IPS-18c (cell line): ENCODE data around the gene RSPRY1.
"Not testable (repeated sequence)": the region's sequence is repeated elsewhere in the genome, so short reads cannot be mapped to it uniquely, and the experiment has no call there.

Experiments used
- H3K4me3 ChIP-seq: 2 replicates; pipeline ENCODE4 v1.7.0; 2013; ENCODE audit warnings: low read depth, mild to moderate bottlenecking, low read length, moderate library complexity; ENCODE audit not compliant: insufficient read depth
- H3K9me3 ChIP-seq: one replicate; pipeline ENCODE4 v1.6.1; 2013; ENCODE audit warnings: mild to moderate bottlenecking, low read length, moderate library complexity; ENCODE audit not compliant: control insufficient read depth, insufficient read depth

The RSPRY1 gene

GRCh38 chr16:57271063-57271345 lies 84.9 kb downstream of the RSPRY1 start:
- Histone ChIP-seq H3K9me3 (no peaks in the 10 kb centered on the region), H3K4me3 (no peak overlapping the region)

- H3K4me3 ChIP-seq, result no peak overlapping the region
- no peaks in the 10 kb centered on the region for H3K9me3 ChIP-seq
Observed at GRCh38 chr16:57271867-57272495, 85.9 kb downstream of the RSPRY1 start.

- no peak overlapping the region for H3K4me3 ChIP-seq
- no peaks in the 10 kb centered on the region for H3K9me3 ChIP-seq
Observed at GRCh38 chr16:57273359-57273758, 87.2 kb downstream of the RSPRY1 start.

DNA sequence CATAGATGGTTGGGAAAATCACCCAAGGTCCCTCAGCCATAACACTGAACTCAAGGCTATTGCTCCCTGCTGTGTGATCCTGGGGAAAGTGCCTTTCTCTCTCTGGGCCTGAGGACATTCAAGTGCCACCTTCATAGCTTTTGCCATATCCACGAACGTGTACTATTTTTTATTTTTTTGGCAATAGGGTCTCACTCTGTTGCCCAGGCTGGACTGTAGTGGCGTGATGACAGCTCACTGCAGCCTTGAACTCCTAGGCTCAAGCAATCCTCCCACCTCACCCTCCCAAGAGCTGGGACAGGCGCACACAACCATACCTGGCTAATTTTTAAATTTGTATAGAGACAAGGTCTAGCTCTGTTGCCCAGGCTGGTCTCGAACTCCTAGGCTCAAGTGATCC lies 87.7 kb downstream of the RSPRY1 start:
- Histone ChIP-seq H3K4me3 (no peak overlapping the region), H3K9me3 (no peaks in the 10 kb centered on the region)

- not testable (repeated sequence) for H3K4me3 ChIP-seq
Observed at GRCh38 chr16:57275946-57276345, 89.8 kb downstream of the RSPRY1 start.

GRCh38 chr16:57276596-57276995 lies 90.5 kb downstream of the RSPRY1 start:
- H3K4me3 ChIP-seq, result no peak overlapping the region
- no peaks in the 10 kb centered on the region for H3K9me3 ChIP-seq

More at GRCh38 chr16:57275946-57276345, 89.8 kb downstream of the RSPRY1 start:
- not testable (repeated sequence) for H3K9me3 ChIP-seq

GRCh38 chr16:57277586-57277985 lies 91.5 kb downstream of the RSPRY1 start:
- no peaks in the 10 kb centered on the region for H3K9me3 ChIP-seq

GRCh38 chr16:57278494-57278893 lies 92.4 kb downstream of the RSPRY1 start:
- H3K9me3 ChIP-seq, result no peaks in the 10 kb centered on the region
- no peak overlapping the region for H3K4me3 ChIP-seq

More at GRCh38 chr16:57277586-57277985, 91.5 kb downstream of the RSPRY1 start:
- H3K4me3 ChIP-seq, result no peak overlapping the region

GRCh38 chr16:57279780-57280638 lies 93.9 kb downstream of the RSPRY1 start:
- no peak overlapping the region for H3K4me3 ChIP-seq
- no peaks in the 10 kb centered on the region for H3K9me3 ChIP-seq

- Histone ChIP-seq H3K9me3 (no peaks in the 10 kb centered on the region), H3K4me3 (no peak overlapping the region)
Observed at GRCh38 chr16:57281791-57282190, 95.7 kb downstream of the RSPRY1 start.

DNA sequence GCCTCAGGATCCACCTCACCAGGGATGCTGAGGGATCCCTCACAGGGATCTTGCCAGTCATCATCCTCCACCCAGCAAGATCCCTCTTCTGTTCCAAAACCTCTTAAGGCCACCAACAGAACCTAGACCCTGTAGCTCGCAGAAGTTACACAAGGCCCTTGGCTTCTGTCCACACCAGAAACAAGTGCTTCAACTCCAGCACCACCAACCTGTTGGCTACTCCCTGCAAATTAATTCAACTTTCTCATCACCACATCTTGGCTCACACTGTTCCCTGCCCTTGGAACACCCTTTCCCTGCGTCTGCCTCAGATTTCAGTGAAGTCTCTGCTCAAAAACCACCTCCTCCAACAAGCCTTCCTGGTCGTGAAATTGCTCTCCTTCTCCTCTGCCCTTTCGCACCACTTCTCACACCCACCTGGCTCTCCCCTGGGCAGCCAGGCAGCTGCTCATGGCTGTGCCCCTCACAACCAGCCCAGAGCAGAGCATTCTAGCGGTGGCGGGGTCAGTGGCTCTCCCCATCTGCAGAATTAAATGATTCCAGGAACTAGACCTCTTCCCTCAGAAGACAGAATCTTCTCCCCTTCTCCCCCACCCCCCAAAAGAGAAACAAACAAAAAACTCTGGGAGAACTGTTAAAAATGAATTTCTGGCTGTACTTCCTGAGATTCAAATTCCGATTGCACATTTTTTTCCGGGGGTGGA lies 96.5 kb downstream of the RSPRY1 start:
- no peaks in the 10 kb centered on the region for H3K9me3 ChIP-seq
- H3K4me3 ChIP-seq, result no peak overlapping the region

DNA sequence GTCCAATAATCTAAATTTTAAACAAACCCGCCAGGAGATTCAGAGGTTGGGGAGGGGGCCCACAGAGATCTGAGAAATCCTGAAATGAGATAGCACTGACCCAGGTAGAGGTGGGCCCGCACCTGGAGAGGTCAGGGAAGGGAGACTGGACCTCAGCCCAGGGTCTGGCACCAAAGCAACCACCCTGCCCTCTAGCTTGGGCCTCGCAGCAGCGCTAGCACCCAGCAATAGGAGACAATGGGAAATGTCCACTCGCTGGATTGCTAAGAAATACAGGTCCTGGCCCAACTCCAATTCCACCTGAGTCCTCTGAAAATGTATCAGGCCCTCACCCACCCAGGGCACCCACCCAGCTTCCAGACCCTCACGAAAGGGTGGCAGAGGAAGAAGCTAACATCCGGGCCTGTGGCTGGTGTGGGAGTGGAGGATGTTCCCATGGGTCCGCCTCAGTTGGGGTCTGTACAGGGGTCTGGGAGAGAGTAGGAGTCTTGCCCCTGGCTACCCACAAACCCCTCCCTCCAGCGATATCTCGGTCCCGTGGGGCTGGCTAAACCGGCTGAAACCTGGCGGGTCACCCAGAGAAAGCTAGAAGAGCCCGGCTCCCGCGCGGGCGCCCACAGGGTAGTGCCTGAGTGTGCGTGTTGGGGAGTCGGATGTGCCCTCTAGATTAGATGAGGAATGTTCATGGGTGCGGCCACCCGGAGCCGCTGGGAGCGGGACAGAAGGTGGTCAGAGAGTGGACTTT lies 97.3 kb downstream of the RSPRY1 start:
- Histone ChIP-seq H3K4me3 (peak overlapping the region; percentile 83), H3K9me3 (no peaks in the 10 kb centered on the region)

DNA sequence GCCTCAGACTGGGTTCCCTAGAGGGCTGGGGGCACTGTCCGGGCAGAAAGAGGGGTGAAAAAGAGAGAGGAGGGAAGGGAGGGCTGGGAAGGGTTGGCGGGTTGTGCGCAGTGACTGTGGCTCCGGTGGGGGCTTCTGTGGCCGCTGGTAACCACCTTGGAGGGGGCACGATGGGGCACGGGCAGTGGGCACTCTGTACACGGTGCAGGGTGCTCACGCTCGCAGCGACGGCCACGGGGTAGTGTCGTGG lies 97.8 kb downstream of the RSPRY1 start:
- peak overlapping the region; percentile 83 for H3K4me3 ChIP-seq
- no peaks in the 10 kb centered on the region for H3K9me3 ChIP-seq

- peak within 1 kb of the TSS; percentile 83 for H3K4me3 ChIP-seq
- H3K9me3 ChIP-seq, result no peaks in the 10 kb centered on the region
Observed at GRCh38 chr16:57284209-57284951, 98.3 kb downstream of the RSPRY1 start, which contains the start of gene PLLP. Gene PLLP, minus strand, starts transcription at chr16:57284672. Its CDS starts 132 bp downstream, at chr16:57284540.

GRCh38 chr16:57284952-57285363 lies 98.8 kb downstream of the RSPRY1 start:
- Histone ChIP-seq H3K4me3 (peak overlapping the region; percentile 83), H3K9me3 (no peaks in the 10 kb centered on the region)

DNA sequence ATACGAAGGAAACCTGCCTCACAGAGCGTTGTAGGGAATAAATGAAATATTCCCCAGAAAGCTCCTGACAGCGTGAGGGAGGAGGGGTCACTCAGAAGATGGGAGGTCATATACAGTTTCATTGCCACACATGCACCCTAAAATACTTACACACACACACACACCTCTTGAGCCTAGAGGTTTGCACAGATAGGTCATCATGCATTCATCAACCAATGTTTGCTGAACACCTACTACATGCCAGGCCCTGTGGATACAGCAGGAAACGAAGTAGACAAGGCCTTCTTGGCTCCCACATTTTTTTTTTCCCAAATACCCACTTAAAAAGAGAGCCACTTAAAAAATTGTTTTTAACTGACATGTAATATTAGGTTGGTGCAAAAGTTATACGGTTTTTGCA lies 99.2 kb downstream of the RSPRY1 start:
- H3K4me3 ChIP-seq, result no peak overlapping the region
- no peaks in the 10 kb centered on the region for H3K9me3 ChIP-seq
